ENCODE data around the gene CYB561D1. TPM values are rescaled to one million over a fixed set of nuclear protein-coding genes. Genes with fewer than 3 reads are reported as not detected.

The CYB561D1 gene
- total and polyA plus RNA-seq, 4 donors = 5.4 to 10.6 (median 8.1) TPM

DNA sequence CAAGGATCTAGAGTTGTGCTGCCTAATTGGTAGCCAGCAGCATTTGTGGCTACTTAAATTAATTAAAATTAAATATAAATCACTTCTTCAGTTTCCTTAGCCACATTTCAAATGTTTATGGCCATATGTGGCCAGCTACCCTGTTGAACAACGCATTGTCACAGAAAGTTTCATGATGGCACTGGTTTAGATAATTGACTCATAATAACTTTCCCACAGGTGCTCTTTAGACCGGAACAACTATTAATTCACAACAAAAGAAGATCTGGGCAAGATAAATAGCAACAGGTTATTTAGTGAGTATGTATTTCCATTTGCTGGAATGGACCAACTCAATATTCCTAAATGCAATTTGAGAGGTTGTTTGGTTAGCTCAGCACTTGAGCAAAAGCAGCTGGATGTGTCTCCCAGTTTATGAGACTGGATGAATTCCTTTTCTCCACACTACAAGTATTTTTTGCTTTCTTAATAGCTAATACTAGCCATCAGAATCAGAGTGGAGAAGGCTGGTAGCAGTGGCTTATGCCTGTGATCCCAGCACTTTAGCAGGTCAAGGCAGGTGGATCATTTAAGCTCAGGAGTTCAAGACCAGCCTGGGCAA lies 19.3 kb downstream of the CYB561D1 start:
- ATAC-seq (ENCODE audit: low FRiP score) (no peak), DNase-seq (no peak)
- H3K27ac ChIP-seq (ENCODE audit: low read depth in 1 of 2, low read length in 2 of 2) = no peak overlapping the region
- H3K9me3 ChIP-seq (ENCODE audit: control insufficient read depth, low read length) = no peaks in the 10 kb centered on the region
- H3K36me3 ChIP-seq (ENCODE audit: control insufficient read depth in 1 of 2, insufficient read depth in 2 of 2, low read length in 1 of 2) = no peaks in the 10 kb centered on the region
- H3K4me1 ChIP-seq (ENCODE audit: control insufficient read depth in 1 of 2, insufficient read depth in 2 of 2, low read length in 2 of 2) = no peaks in the 10 kb centered on the region
- H3K27me3 ChIP-seq (ENCODE audit: control insufficient read depth in 1 of 2, insufficient read depth in 2 of 2, low read length in 1 of 2) = no peaks in the 10 kb centered on the region
- H3K4me3 ChIP-seq (ENCODE audit: low read length in 2 of 2) = no peak overlapping the region
- 89 to 93% methylated on average over 2 of the region's 2 CpGs for WGBS, 2 donors
- intact Hi-C loops (cut with DNase I) = no loop called here

DNA sequence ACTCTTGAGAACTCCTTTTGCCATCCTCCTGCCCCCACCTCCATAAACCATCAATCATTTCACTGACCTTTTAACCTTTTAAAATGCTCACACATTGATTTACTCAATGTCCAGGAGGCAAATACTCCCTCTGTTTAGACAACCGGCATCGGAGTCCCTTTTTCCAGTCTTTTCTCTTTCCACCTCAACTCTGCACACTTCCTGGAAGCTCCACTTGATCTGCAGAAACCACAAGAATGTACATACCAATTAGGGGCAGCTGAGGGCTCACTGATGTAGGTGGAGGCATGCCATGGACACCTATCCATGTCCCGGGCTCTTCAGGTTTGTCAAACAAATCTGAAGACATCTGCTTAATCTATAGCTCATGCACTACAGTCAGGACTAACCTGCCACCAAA lies 21.0 kb downstream of the CYB561D1 start:
- Histone ChIP-seq H3K9me3 (ENCODE audit: control insufficient read depth, low read length) (no peaks in the 10 kb centered on the region), H3K27me3 (ENCODE audit: control insufficient read depth in 1 of 2, insufficient read depth in 2 of 2, low read length in 1 of 2) (no peaks in the 10 kb centered on the region), H3K27ac (ENCODE audit: low read depth in 1 of 2, low read length in 2 of 2) (no peak overlapping the region), H3K4me1 (ENCODE audit: control insufficient read depth in 1 of 2, insufficient read depth in 2 of 2, low read length in 2 of 2) (no peaks in the 10 kb centered on the region), H3K36me3 (ENCODE audit: control insufficient read depth in 1 of 2, insufficient read depth in 2 of 2, low read length in 1 of 2) (no peaks in the 10 kb centered on the region), H3K4me3 (ENCODE audit: low read length in 2 of 2) (no peak overlapping the region)
- intact Hi-C loops (cut with DNase I) = no loop called here
- DNase-seq (no peak), ATAC-seq (ENCODE audit: low FRiP score) (no peak)
- 55 to 64% methylated on average over 3 of the region's 3 CpGs for WGBS, 2 donors

DNA sequence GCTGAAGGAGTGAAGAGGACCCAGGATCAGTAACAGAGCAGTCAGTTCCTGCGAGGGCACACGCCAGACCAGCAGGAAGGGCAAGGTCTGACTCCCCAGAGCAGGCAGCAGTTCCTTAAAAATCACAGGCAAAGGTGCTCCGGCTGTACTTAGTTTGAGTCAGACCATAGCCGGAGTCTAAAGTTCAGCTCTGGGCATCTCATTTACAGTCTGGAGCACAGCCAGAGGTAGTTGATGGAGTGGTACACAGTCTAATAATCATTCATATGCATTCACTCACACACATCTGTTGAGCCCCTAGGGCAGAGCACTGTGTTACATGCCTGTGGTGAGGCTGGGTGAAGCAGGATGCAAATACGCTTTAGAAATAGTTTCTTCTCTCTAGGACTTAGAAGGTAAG lies 23.0 kb downstream of the CYB561D1 start:
- 85 to 89% methylated on average over 5 of the region's 5 CpGs for WGBS, 2 donors

DNA sequence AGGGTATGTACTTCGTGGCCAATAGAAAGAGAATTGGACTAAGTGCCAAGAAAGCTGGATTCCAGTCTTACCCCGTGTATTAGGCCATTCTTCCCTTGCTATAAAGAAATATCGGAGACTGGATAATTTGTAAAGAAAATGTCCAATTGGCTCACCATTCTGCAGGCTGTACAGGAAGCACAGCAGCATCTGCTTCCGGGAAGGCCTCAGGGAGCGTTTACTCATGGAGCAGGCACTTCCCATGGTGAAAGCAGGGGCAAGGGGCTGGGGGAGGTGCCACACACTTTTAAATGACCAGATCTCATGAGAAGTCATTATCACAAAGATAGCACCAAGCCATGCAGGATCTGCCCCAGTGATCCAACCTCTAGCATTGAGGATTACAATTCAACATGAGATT lies 23.4 kb downstream of the CYB561D1 start:
- H3K4me1 ChIP-seq (ENCODE audit: control insufficient read depth in 1 of 2, insufficient read depth in 2 of 2, low read length in 2 of 2) = no peaks in the 10 kb centered on the region
- H3K9me3 ChIP-seq (ENCODE audit: control insufficient read depth, low read length) = no peaks in the 10 kb centered on the region
- WGBS, 2 donors = 83 to 88% methylated on average over 5 of the region's 5 CpGs
- intact Hi-C loops (cut with DNase I) = no loop called here
- ATAC-seq (ENCODE audit: low FRiP score) (no peak), DNase-seq (no peak)
- H3K27ac ChIP-seq (ENCODE audit: low read depth in 1 of 2, low read length in 2 of 2) = no peak overlapping the region
- H3K36me3 ChIP-seq (ENCODE audit: control insufficient read depth in 1 of 2, insufficient read depth in 2 of 2, low read length in 1 of 2) = no peaks in the 10 kb centered on the region
- no peak overlapping the region for H3K4me3 ChIP-seq (ENCODE audit: low read length in 2 of 2)
- H3K27me3 ChIP-seq (ENCODE audit: control insufficient read depth in 1 of 2, insufficient read depth in 2 of 2, low read length in 1 of 2) = no peaks in the 10 kb centered on the region

More for the DNA sequence above, 23.0 kb downstream of the CYB561D1 start:
- intact Hi-C loops (cut with DNase I) = no loop called here
- Histone ChIP-seq H3K4me1 (ENCODE audit: control insufficient read depth in 1 of 2, insufficient read depth in 2 of 2, low read length in 2 of 2) (no peaks in the 10 kb centered on the region), H3K36me3 (ENCODE audit: control insufficient read depth in 1 of 2, insufficient read depth in 2 of 2, low read length in 1 of 2) (no peaks in the 10 kb centered on the region), H3K27me3 (ENCODE audit: control insufficient read depth in 1 of 2, insufficient read depth in 2 of 2, low read length in 1 of 2) (no peaks in the 10 kb centered on the region), H3K27ac (ENCODE audit: low read depth in 1 of 2, low read length in 2 of 2) (no peak overlapping the region), H3K9me3 (ENCODE audit: control insufficient read depth, low read length) (no peaks in the 10 kb centered on the region), H3K4me3 (ENCODE audit: low read length in 2 of 2) (no peak overlapping the region)
- DNase-seq (no peak), ATAC-seq (ENCODE audit: low FRiP score) (no peak)

DNA sequence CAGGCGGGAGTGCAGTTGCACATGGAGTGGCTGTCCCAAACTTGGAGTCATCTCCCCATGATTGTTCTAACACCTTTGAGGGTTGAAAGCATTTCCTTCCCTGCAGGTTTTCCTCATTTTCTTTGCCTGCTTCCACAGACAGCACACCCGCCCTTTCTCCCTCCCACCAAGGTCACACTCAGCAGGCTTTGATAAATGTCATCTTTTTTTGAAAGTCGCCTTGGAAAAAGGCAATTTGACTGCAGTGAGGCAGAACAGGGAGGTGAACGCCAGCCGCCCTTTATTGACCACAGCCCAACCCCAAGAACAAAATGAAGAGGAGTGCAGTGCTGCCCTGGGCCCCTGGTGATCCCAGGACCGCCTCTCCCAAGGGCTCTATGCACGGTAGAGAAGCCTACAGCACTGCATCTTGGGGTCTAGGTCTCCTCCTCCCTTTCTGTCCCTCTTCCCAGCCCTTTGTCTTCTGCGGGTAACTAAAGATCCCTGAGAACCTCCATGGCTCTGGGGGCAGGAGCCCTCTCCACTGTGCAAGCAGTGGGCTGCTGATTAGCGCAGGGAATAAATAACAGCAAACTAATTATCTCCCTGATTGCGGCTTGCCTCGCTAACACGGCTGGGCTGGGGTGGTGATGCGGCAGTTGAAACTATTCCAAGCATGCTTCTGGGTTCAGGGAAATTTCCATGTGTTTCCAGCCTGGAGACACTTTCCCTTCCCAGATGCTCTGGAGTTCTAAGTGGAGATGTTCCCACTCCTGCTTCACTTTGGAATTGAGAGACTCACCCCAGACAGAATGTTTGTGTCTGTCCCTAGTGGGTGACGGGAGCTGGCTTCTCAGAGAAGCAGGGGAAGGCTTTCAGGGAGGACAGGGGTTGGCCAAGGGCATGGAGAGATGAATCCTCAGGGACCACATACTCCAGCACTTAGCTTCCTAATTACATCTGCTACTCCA lies 27.4 kb downstream of the CYB561D1 start:
- intact Hi-C loops (cut with DNase I) = no loop called here
- DNase-seq = no peak
- H3K36me3 ChIP-seq (ENCODE audit: control insufficient read depth in 1 of 2, insufficient read depth in 2 of 2, low read length in 1 of 2) = no peaks in the 10 kb centered on the region
- ATAC-seq (ENCODE audit: low FRiP score) = no peak
- no peaks in the 10 kb centered on the region for H3K27me3 ChIP-seq (ENCODE audit: control insufficient read depth in 1 of 2, insufficient read depth in 2 of 2, low read length in 1 of 2)
- H3K27ac ChIP-seq (ENCODE audit: low read depth in 1 of 2, low read length in 2 of 2) = no peak overlapping the region
- H3K9me3 ChIP-seq (ENCODE audit: control insufficient read depth, low read length) = no peaks in the 10 kb centered on the region
- no peaks in the 10 kb centered on the region for H3K4me1 ChIP-seq (ENCODE audit: control insufficient read depth in 1 of 2, insufficient read depth in 2 of 2, low read length in 2 of 2)
- H3K4me3 ChIP-seq (ENCODE audit: low read length in 2 of 2) = no peak overlapping the region
- 69 to 71% methylated on average over 14 of the region's 14 CpGs for WGBS, 2 donors

DNA sequence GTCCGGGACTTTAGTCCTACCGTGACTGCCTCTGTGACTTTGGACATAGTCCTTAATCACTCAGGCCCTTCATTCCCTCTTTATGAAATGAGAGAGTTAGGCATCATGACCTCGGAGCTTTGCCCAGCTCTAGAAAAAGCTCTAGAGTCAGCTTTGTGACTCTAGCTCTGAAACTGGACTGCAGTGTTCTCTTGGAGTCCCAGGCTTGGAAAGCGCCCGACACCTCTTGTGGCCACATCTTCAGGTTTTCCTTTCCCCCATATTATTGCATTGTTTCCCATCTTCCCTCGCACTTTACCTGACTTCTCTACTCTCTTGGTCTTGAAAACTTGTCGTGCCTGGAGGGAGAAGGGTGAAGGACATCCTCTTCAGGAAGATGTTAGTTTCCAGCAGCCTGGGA lies 28.1 kb downstream of the CYB561D1 start:
- H3K4me1 ChIP-seq (ENCODE audit: control insufficient read depth in 1 of 2, insufficient read depth in 2 of 2, low read length in 2 of 2) = no peaks in the 10 kb centered on the region
- no peak overlapping the region for H3K4me3 ChIP-seq (ENCODE audit: low read length in 2 of 2)
- H3K27me3 ChIP-seq (ENCODE audit: control insufficient read depth in 1 of 2, insufficient read depth in 2 of 2, low read length in 1 of 2) = no peaks in the 10 kb centered on the region
- DNase-seq = no peak
- no peak overlapping the region for H3K27ac ChIP-seq (ENCODE audit: low read depth in 1 of 2, low read length in 2 of 2)
- no peaks in the 10 kb centered on the region for H3K36me3 ChIP-seq (ENCODE audit: control insufficient read depth in 1 of 2, insufficient read depth in 2 of 2, low read length in 1 of 2)
- 86 to 89% methylated on average over 7 of the region's 7 CpGs for WGBS, 2 donors
- intact Hi-C loops (cut with DNase I) = no loop called here
- no peak for ATAC-seq (ENCODE audit: low FRiP score)
- no peaks in the 10 kb centered on the region for H3K9me3 ChIP-seq (ENCODE audit: control insufficient read depth, low read length)

DNA sequence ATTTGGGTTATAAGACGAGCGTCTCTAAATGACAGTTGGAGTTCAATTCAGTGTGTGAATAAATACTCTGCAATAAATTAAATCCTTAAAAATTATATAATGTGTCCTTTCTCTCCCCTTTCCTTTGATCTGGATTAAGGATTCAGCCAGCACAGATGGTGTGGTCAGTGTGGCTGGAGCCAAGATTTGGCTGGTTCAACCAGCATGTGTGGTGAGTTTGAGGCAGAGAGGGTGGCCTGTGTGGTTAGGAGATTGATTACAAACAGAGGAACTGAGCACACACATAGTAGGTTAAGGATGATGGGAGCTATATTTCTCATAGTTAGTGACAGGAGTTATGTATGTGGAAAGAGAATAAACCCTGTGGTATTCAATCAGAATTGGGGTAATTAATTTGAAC lies 29.8 kb downstream of the CYB561D1 start:
- Histone ChIP-seq H3K4me1 (ENCODE audit: control insufficient read depth in 1 of 2, insufficient read depth in 2 of 2, low read length in 2 of 2) (no peaks in the 10 kb centered on the region), H3K27ac (ENCODE audit: low read depth in 1 of 2, low read length in 2 of 2) (no peak overlapping the region), H3K9me3 (ENCODE audit: control insufficient read depth, low read length) (no peaks in the 10 kb centered on the region), H3K27me3 (ENCODE audit: control insufficient read depth in 1 of 2, insufficient read depth in 2 of 2, low read length in 1 of 2) (no peaks in the 10 kb centered on the region), H3K36me3 (ENCODE audit: control insufficient read depth in 1 of 2, insufficient read depth in 2 of 2, low read length in 1 of 2) (no peaks in the 10 kb centered on the region), H3K4me3 (ENCODE audit: low read length in 2 of 2) (no peak overlapping the region)
- WGBS, 2 donors = 93% methylated on average over 2 of the region's 2 CpGs
- DNase-seq (no peak), ATAC-seq (ENCODE audit: low FRiP score) (no peak)
- intact Hi-C loops (cut with DNase I) = no loop called here

DNA sequence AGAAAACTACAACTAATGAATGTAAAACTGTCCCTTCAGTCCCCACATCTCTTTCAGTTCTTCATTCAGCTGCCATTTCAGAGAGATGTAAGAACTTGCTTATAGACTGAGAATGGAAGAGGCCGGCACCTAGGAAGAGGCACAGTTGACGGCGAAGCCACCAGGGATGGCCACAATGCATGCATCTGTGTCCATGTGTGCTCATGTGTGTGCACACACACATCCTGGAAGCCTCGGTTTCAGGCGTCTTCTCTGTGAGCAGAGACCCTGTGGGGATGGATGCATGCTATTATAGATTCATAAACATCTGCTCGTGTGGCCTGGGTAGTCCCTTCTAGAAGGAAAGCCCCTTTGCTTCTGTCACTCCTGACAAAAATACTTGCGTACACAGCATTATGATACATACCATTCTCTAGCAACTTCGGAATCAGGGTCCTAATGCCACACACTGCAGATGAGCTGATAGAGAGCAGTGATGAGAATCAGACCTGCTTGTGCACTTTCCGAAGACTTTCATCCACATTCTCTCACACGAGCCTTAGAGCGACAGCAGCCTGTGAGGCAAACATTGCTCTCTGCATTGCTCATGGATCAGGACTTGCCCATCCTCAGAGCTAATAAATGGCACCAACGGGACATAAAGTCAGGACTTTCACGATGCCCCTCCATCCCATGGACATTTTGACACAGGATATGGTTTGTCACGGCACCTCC lies 33.4 kb downstream of the CYB561D1 start:
- Histone ChIP-seq H3K27me3 (ENCODE audit: control insufficient read depth in 1 of 2, insufficient read depth in 2 of 2, low read length in 1 of 2) (no peaks in the 10 kb centered on the region), H3K36me3 (ENCODE audit: control insufficient read depth in 1 of 2, insufficient read depth in 2 of 2, low read length in 1 of 2) (no peaks in the 10 kb centered on the region), H3K4me3 (ENCODE audit: low read length in 2 of 2) (no peak overlapping the region), H3K4me1 (ENCODE audit: control insufficient read depth in 1 of 2, insufficient read depth in 2 of 2, low read length in 2 of 2) (no peaks in the 10 kb centered on the region), H3K9me3 (ENCODE audit: control insufficient read depth, low read length) (no peaks in the 10 kb centered on the region), H3K27ac (ENCODE audit: low read depth in 1 of 2, low read length in 2 of 2) (no peak overlapping the region)
- WGBS, 2 donors = 74 to 75% methylated on average over 14 of the region's 14 CpGs
- no peak for ATAC-seq (ENCODE audit: low FRiP score)
- intact Hi-C loops (cut with DNase I) = no loop called here
- no peak for DNase-seq
